Central memory CD8-positive, alpha-beta T cell (primary cell): ENCODE measurements around the gene CFAP157.

Experiments
- ATAC-seq: fragments of 150-1000 bp; cut with Tn5 transposase; replicated peaks from 2 replicates; pipeline ENCODE4 v1.10.0; 2022; ENCODE audit warnings: mild to moderate bottlenecking, moderate FRiP score, moderate number of reproducible peaks; ENCODE audit not compliant: poor library complexity, severe bottlenecking; ENCODE audit errors: extremely low read depth
- DNase-seq, 2 donors: peaks; one replicate each; pipeline ENCODE4 v3.0.0; 2021; ENCODE audit warnings: low spot score in 2 of 2
- H3K27ac Mint-ChIP-seq: one replicate; pipeline ENCODE4 v1.8.0; 2022; ENCODE audit warnings: low read depth, mild to moderate bottlenecking, moderate library complexity, mixed read lengths
- H3K27me3 Mint-ChIP-seq: one replicate; pipeline ENCODE4 v1.8.0; 2022; ENCODE audit warnings: mixed read lengths
- H3K36me3 Mint-ChIP-seq: one replicate; pipeline ENCODE4 v1.8.0; 2022; ENCODE audit warnings: mild to moderate bottlenecking, moderate library complexity, mixed read lengths; ENCODE audit not compliant: insufficient read depth
- H3K4me1 Mint-ChIP-seq: one replicate; pipeline ENCODE4 v1.8.0; 2022; ENCODE audit warnings: mixed read lengths
- H3K4me3 Mint-ChIP-seq: one replicate; pipeline ENCODE4 v1.8.0; 2022; ENCODE audit warnings: mild to moderate bottlenecking, moderate library complexity, mixed read lengths
- H3K9me3 Mint-ChIP-seq: one replicate; pipeline ENCODE4 v1.8.0; 2022; ENCODE audit warnings: mixed read lengths

The CFAP157 gene

GRCh38 chr9:127706836-127707241 lies at the start of gene CFAP157:
CFAP157 (plus strand) TSS chr9:127706988; CDS start chr9:127707032, 44 bp downstream.
- H3K36me3 Mint-ChIP-seq = peaks cover 1% of the 10 kb centered on the region
- no peak within 1 kb of the TSS for H3K4me3 Mint-ChIP-seq
- no peak within 1 kb of the TSS for H3K27ac Mint-ChIP-seq
- DNase-seq = no peak
- no peaks in the 10 kb centered on the region for H3K9me3 Mint-ChIP-seq
- no peak for ATAC-seq
- no peaks in the 10 kb centered on the region for H3K27me3 Mint-ChIP-seq
- peaks cover 26% of the 10 kb centered on the region for H3K4me1 Mint-ChIP-seq

GRCh38 chr9:127658428-127658827 lies 48.4 kb upstream of the CFAP157 start:
- H3K4me1 Mint-ChIP-seq = no peaks in the 10 kb centered on the region
- DNase-seq = no peak

GRCh38 chr9:127660886-127661741 lies 45.7 kb upstream of the CFAP157 start:
- DNase-seq (no peak), ATAC-seq (no peak)
- Mint-ChIP-seq H3K4me1 (no peaks in the 10 kb centered on the region), H3K27ac (no peak overlapping the region), H3K36me3 (no peaks in the 10 kb centered on the region), H3K9me3 (no peaks in the 10 kb centered on the region), H3K27me3 (peaks cover 49% of the 10 kb centered on the region), H3K4me3 (no peak overlapping the region)

More at GRCh38 chr9:127658428-127658827, 48.4 kb upstream of the CFAP157 start:
- ATAC-seq = no peak
- Mint-ChIP-seq H3K27me3 (peaks cover 44% of the 10 kb centered on the region), H3K36me3 (peaks cover 2% of the 10 kb centered on the region), H3K9me3 (no peaks in the 10 kb centered on the region), H3K27ac (no peak overlapping the region), H3K4me3 (no peak overlapping the region)

GRCh38 chr9:127662617-127663016 lies 44.2 kb upstream of the CFAP157 start:
- no peak for ATAC-seq
- H3K27ac Mint-ChIP-seq = no peak overlapping the region
- H3K9me3 Mint-ChIP-seq = no peaks in the 10 kb centered on the region
- no peak for DNase-seq
- no peak overlapping the region for H3K4me3 Mint-ChIP-seq
- no peaks in the 10 kb centered on the region for H3K4me1 Mint-ChIP-seq
- peaks cover 35% of the 10 kb centered on the region for H3K27me3 Mint-ChIP-seq
- no peaks in the 10 kb centered on the region for H3K36me3 Mint-ChIP-seq

GRCh38 chr9:127664324-127664677 lies 42.5 kb upstream of the CFAP157 start:
- DNase-seq = no peak
- Mint-ChIP-seq H3K4me3 (no peak overlapping the region), H3K36me3 (no peaks in the 10 kb centered on the region), H3K9me3 (no peaks in the 10 kb centered on the region), H3K27ac (no peak overlapping the region), H3K4me1 (no peaks in the 10 kb centered on the region), H3K27me3 (peaks cover 24% of the 10 kb centered on the region)
- no peak for ATAC-seq

GRCh38 chr9:127664678-127665507 lies 41.9 kb upstream of the CFAP157 start:
- no peaks in the 10 kb centered on the region for H3K4me1 Mint-ChIP-seq
- H3K9me3 Mint-ChIP-seq = no peaks in the 10 kb centered on the region
- ATAC-seq (no peak), DNase-seq (no peak)
- H3K4me3 Mint-ChIP-seq = no peak overlapping the region
- peaks cover 24% of the 10 kb centered on the region for H3K27me3 Mint-ChIP-seq
- no peak overlapping the region for H3K27ac Mint-ChIP-seq
- no peaks in the 10 kb centered on the region for H3K36me3 Mint-ChIP-seq

- Mint-ChIP-seq H3K4me3 (no peak overlapping the region), H3K9me3 (no peaks in the 10 kb centered on the region), H3K4me1 (no peaks in the 10 kb centered on the region), H3K27me3 (peaks cover 24% of the 10 kb centered on the region), H3K27ac (no peak overlapping the region), H3K36me3 (peaks cover 4% of the 10 kb centered on the region)
- ATAC-seq (no peak), DNase-seq (no peak)
These were observed 39.5 kb upstream of the CFAP157 start for GRCh38 chr9:127667127-127667844.

GRCh38 chr9:127667906-127668305 lies 38.9 kb upstream of the CFAP157 start:
- no peak for DNase-seq
- Mint-ChIP-seq H3K9me3 (no peaks in the 10 kb centered on the region), H3K27me3 (peaks cover 18% of the 10 kb centered on the region), H3K36me3 (peaks cover 4% of the 10 kb centered on the region), H3K4me3 (no peak overlapping the region), H3K4me1 (no peaks in the 10 kb centered on the region), H3K27ac (no peak overlapping the region)
- ATAC-seq = no peak

- Mint-ChIP-seq H3K9me3 (no peaks in the 10 kb centered on the region), H3K27ac (no peak overlapping the region), H3K4me1 (no peaks in the 10 kb centered on the region), H3K27me3 (no peaks in the 10 kb centered on the region), H3K4me3 (no peak overlapping the region), H3K36me3 (peaks cover 4% of the 10 kb centered on the region)
- DNase-seq (no peak), ATAC-seq (no peak)
These were observed 33.6 kb upstream of the CFAP157 start for GRCh38 chr9:127673234-127673633.

- Mint-ChIP-seq H3K9me3 (no peaks in the 10 kb centered on the region), H3K27me3 (peaks cover 31% of the 10 kb centered on the region), H3K27ac (no peak overlapping the region), H3K4me3 (no peak overlapping the region), H3K36me3 (peaks cover 1% of the 10 kb centered on the region), H3K4me1 (no peaks in the 10 kb centered on the region)
- ATAC-seq (no peak), DNase-seq (no peak)
These were observed 30.1 kb upstream of the CFAP157 start for GRCh38 chr9:127676638-127677037.

- H3K27ac Mint-ChIP-seq = no peak overlapping the region
- ATAC-seq = no peak
- no peak for DNase-seq
- no peaks in the 10 kb centered on the region for H3K4me1 Mint-ChIP-seq
- peaks cover 31% of the 10 kb centered on the region for H3K27me3 Mint-ChIP-seq
- H3K9me3 Mint-ChIP-seq = no peaks in the 10 kb centered on the region
- H3K36me3 Mint-ChIP-seq = peaks cover 1% of the 10 kb centered on the region
- no peak overlapping the region for H3K4me3 Mint-ChIP-seq
These were observed 27.3 kb upstream of the CFAP157 start for GRCh38 chr9:127679506-127679905.

GRCh38 chr9:127680226-127680625 lies 26.6 kb upstream of the CFAP157 start:
- Mint-ChIP-seq H3K9me3 (no peaks in the 10 kb centered on the region), H3K4me3 (no peak overlapping the region), H3K27me3 (peaks cover 31% of the 10 kb centered on the region), H3K27ac (no peak overlapping the region), H3K4me1 (no peaks in the 10 kb centered on the region), H3K36me3 (peaks cover 1% of the 10 kb centered on the region)
- DNase-seq (no peak), ATAC-seq (no peak)
